ENCODE measurements around the gene SPACDR.

DNA sequence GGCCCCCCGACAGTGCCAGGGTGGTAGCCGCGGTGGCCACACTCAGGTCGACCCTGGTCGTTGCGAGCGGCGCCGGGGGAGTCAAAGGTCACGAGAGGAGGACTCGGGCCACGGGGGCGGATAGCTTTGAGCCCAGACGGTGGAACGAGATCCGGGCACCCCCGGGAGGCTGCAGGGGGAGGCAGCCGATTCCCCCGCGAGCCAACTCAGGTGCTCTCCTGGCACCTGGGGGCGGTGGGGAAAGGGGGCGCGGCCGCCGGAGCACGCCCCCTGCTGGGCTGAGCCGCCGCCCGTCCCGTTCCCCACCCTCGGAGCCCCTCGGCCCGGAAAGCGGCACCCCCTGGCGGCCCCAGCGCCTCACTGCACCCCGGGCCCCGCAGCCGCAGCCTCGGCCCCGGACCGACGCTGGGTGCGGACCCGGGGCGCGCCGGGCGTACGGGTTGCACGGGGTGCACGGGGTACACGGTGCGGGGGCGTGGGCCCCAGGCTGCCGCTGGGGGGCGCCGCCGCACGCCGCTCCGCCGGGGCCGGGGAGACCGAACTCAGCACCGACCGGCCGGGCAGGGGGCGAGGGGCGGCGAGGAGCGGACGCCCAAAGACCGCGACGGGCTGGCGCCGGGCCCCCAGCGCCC lies 19.1 kb upstream of the SPACDR start:
- TF ChIP-seq, protein P1, sequence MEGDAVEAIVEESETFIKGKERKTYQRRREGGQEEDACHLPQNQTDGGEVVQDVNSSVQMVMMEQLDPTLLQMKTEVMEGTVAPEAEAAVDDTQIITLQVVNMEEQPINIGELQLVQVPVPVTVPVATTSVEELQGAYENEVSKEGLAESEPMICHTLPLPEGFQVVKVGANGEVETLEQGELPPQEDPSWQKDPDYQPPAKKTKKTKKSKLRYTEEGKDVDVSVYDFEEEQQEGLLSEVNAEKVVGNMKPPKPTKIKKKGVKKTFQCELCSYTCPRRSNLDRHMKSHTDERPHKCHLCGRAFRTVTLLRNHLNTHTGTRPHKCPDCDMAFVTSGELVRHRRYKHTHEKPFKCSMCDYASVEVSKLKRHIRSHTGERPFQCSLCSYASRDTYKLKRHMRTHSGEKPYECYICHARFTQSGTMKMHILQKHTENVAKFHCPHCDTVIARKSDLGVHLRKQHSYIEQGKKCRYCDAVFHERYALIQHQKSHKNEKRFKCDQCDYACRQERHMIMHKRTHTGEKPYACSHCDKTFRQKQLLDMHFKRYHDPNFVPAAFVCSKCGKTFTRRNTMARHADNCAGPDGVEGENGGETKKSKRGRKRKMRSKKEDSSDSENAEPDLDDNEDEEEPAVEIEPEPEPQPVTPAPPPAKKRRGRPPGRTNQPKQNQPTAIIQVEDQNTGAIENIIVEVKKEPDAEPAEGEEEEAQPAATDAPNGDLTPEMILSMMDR (optimal IDR thresholded peaks at IDR 0.05 in 1 of 3, IDR thresholded peaks at IDR 0.05 in 1 of 3, conservative IDR thresholded peaks at IDR 0.05 in 1 of 3; ENCODE audit: extremely low read depth in 1 of 3, insufficient read depth in 2 of 3, low read length in 3 of 3): peak in 2 of 3 experiments; percentile 71 to 78
- no peak for TF ChIP-seq EZH2 (IDR thresholded peaks at IDR 0.05; ENCODE audit: low read length)

Data from keratinocyte (primary cell).